GM12875 (cell line): ENCODE data around the gene IMPDH2.

Experiments used
- H3K4me3 ChIP-seq: one replicate; pipeline ENCODE4 v1.5.1; 2011; ENCODE audit warnings: low read depth, low read length, control low read depth
- CTCF ChIP-seq: IDR thresholded peaks from 2 replicates; pipeline ENCODE4 v1.5.1; 2011; ENCODE audit warnings: low read depth, mild to moderate bottlenecking, control low read depth, inconsistent platforms, low read length, moderate library complexity, borderline replicate concordance; ENCODE audit not compliant: insufficient read depth

Gene IMPDH2

GRCh38 chr3:49017229-49017970, 11.8 kb downstream of the IMPDH2 start:
- H3K4me3 ChIP-seq = peak overlapping the region; percentile 71
- TF ChIP-seq CTCF = no peak

GRCh38 chr3:49016414-49017228, 12.6 kb downstream of the IMPDH2 start:
- no peak overlapping the region for H3K4me3 ChIP-seq
- no peak for TF ChIP-seq CTCF

DNA sequence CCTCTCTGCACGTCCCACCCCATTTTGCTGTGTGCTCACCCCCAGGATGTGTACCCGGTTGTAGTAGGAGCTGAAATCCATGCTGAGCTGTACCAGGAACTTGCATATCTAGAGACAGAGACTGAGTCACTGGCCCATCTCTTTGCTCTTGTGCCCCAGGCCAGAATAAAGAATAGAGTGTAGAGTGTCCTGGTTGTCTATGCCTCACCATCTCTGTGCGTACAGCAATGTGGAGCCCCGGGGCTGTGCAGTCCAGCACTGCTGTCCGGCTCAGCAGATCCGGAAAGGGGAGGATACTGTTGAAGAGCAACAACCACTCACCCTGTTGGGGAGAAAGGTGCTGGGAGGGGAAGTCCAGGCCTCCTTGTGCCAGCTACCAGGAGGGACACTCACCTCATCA, 13.4 kb downstream of the IMPDH2 start:
- no peak for TF ChIP-seq CTCF

DNA sequence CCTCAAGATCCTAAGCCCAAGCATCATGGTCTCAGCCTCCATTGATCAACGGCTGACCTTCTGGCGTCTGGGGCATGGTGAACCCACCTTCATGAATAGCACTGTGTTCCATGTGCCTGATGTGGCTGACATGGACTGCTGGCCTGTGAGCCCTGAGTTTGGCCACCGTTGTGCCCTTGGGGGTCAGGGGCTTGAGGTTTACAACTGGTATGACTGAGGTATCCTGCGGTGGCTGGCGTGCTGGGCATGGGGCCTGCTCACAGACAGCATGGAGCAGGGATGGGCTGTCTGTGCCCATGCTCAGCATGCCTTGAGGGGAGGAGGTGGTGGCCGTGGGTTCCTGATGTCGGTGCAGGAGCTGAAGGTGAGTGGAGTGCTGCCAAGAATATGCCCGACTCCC, 14.1 kb downstream of the IMPDH2 start:
- no peak for TF ChIP-seq CTCF
- no peak overlapping the region for H3K4me3 ChIP-seq

More for the DNA sequence above, 13.4 kb downstream of the IMPDH2 start:
- no peak overlapping the region for H3K4me3 ChIP-seq

DNA sequence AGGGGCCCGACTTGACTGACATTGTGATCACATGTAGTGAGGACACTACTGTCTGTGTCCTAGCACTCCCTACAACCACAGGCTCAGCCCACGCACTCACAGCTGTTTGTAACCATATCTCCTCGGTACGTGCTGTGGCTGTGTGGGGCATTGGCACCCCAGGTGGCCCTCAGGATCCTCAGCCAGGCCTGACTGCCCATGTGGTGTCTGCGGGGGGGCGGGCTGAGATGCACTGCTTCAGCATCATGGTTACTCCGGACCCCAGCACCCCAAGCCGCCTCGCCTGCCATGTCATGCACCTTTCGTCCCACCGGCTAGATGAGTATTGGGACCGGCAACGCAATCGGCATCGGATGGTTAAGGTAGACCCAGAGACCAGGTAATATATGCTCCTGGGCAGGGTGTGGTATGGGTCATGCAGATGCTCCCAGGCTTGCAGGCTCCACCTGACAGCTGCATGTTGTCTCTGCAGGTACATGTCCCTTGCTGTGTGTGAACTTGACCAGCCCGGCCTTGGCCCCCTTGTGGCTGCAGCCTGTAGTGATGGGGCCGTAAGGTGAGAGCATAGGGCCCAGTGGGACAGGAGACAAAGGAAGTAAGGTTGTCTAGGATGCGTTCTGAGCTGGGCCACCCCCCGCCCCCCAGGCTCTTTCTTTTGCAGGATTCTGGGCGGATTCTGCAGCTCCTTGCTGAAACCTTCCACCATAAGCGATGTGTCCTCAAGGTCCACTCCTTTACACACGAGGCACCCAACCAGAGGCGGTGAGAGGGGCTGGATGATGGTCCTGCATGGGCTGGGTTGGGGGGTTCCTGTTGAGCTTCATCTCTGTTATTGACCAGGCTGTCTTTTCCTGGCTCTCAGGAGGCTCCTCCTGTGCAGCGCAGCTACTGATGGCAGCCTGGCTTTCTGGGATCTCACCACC, 15.2 kb downstream of the IMPDH2 start:
- peak; percentile 88 for TF ChIP-seq CTCF
- no peak overlapping the region for H3K4me3 ChIP-seq

- no peak overlapping the region for H3K4me3 ChIP-seq
- TF ChIP-seq CTCF = no peak
Observed at GRCh38 chr3:49013113-49013737, 16.0 kb downstream of the IMPDH2 start.
